HL-60/S4 (cell line): Measurements from ENCODE around the gene DRAM2.

ENCODE experiments used
- in situ Hi-C: fragments of 300-500 bp; cut with MboI; formaldehyde crosslinking; loops from 2 replicates; pipeline ENCODE4 v1.14.3; 2022; ENCODE audit warnings: low sequenced_read_pairs

Gene DRAM2

GRCh38 chr1:111139956-111140679, at the start of gene DRAM2, which contains the start of gene CEPT1:
Gene DRAM2 (minus strand): TSS chr1:111140093. CDS start chr1:111131554, 8,539 bp downstream.
Gene CEPT1 (plus strand): TSS chr1:111140223. CDS start chr1:111147715, 7,492 bp downstream.
- in situ Hi-C loops = no loop called here

- in situ Hi-C loops = no loop called here
Observed at GRCh38 chr1:111184663-111185062, 44.8 kb upstream of the DRAM2 start.

DNA sequence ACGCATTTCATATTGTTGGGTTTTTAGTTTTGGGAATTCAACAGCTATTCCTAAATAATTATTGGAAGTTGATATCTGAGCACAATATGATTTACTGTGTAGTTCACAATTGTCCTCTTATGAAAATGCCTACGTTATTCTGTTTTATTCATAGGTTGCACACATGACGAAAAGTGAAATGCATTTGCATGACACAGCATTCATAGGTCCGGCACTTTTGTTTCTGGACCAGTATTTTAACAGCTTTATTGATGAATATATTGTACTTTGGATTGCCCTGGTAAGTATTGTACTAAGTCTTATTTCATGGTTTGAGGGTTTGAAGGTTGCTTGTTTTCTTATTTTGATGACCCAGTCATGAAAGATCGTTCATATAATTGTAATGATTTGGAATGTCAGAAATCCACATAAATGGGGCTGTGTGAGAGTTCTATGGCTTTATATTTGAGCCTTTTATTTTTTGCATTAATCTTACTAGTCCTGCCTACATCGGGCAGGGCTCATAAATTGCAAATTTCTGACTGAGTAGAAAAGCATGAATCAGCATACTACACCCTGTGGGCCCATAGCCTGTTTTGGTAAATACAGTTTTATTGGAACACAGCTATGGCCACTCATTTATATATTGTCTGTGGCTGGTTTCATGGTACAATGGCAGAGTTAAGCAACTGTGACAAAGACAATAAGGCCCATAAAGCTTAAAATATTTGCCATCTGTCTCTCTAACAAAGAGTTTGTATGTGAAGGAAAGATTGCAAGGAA, 43.6 kb upstream of the DRAM2 start:
- in situ Hi-C loops = no loop called here

GRCh38 chr1:111182052-111182451, 42.2 kb upstream of the DRAM2 start:
- in situ Hi-C loops = no loop called here

- in situ Hi-C loops = no loop called here
Observed at GRCh38 chr1:111179968-111180533, 40.2 kb upstream of the DRAM2 start.

DNA sequence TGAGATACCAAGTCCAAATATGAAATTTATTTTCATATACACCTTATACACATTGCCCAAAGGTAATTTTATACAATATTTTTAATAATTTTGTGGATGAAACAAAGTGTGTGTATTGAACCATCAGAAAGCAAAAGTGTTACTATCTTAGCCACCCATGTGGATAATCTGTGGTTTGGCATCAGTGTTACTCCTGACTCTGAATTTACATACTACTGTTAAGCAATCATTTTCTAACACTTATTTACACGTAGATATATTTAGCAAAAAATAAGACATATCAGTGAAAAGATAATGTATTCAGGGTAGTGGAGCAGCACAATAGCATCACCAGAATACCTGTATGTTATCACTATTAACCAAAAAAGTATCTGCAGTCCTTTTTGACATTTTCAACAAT, 36.8 kb upstream of the DRAM2 start:
- in situ Hi-C loops = no loop called here

- in situ Hi-C loops = no loop called here
Observed at GRCh38 chr1:111175349-111175748, 35.5 kb upstream of the DRAM2 start.

DNA sequence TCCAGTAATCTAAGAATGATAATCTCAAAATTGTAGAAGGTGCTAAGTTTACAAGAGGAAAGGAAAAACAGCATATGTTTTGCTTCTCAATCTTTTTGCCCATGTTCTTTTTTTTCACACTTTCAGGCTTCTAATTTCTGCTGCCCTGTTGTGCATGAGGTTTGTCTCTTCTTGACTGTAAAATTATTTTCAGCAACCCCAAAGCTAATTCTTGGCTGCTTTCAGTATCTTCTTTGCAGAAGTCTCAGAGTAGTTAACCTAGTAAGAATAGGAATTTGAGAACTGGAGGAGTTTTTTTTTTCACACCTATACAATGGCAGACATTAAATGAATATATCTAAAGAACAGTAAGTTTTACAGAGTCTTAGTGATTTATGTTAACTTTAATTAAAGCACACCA, 34.2 kb upstream of the DRAM2 start:
- in situ Hi-C loops = no loop called here

DNA sequence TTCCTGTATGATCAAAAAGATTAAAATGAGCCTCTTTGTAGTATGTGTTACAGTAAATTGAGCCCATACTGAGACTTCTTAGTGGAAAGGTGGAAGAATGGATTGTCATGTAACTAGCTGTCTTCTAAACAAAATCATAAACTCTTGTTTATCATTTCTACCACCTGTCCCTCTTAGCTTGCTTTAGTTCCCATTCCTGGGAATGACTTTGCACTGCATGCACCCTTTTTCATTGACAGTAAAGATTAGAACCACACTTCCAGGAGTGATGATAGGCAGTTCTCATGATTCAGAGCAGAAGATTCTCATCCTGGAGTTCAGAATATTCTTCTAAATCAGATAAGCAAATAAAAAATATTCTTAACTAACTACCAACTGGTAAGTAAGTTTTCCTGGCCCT, 32.6 kb upstream of the DRAM2 start:
- in situ Hi-C loops = no loop called here

GRCh38 chr1:111164151-111164550, 24.3 kb upstream of the DRAM2 start:
- in situ Hi-C loops = no loop called here

- in situ Hi-C loops = no loop called here
Observed at GRCh38 chr1:111163363-111163762, 23.5 kb upstream of the DRAM2 start.

GRCh38 chr1:111162488-111162880, 22.6 kb upstream of the DRAM2 start:
- in situ Hi-C loops = no loop called here

DNA sequence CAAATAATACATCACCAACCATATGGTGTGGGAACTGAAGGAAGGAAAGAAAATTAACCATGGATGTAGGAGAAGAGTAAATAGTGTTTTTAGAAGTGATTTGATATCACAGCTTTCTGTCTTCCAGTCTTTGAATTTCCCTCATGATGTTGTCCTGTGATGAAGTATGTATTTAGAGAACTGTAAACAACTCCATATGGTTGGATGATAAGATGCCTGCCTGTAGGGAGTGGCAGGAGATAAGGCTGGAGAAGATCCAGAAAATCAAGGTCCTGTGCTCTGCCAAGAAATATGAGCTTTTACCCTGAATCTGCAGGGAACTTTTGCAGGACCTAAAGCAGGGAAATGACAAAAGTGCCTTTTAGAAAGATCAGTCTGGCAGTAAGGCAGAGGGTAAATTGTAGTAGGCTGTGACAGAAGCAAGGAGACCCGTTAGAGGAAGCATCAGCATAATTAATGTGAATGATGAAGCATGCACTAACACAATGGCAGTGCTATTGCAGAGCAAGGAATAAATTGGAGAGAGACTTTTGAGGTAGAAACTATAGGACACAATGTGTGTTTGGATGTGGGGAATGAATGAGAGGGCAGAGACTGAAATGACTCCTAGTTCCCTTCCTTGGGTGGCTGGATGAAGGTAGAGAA, 22.1 kb upstream of the DRAM2 start:
- in situ Hi-C loops = no loop called here

DNA sequence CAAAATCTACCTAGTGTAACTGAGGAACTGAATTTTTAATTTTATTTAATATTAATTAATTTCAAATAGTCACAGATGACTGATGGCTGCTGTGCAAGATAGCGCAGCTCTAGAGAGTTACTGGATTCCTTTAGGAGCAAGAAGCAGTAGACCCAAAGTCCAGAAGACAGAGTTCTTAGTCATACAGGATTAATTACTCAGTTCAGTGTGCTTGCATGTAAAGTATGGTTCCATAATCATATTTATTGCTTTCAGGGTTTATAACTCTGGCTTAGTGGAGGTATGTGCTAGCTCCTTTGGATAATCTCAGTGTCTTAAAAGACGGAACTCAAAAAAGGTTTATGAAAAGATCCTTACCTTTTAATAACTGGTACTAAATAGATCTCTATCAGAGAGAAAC, 17.5 kb upstream of the DRAM2 start:
- in situ Hi-C loops = no loop called here

GRCh38 chr1:111154021-111154999, 14.4 kb upstream of the DRAM2 start:
- in situ Hi-C loops = no loop called here

DNA sequence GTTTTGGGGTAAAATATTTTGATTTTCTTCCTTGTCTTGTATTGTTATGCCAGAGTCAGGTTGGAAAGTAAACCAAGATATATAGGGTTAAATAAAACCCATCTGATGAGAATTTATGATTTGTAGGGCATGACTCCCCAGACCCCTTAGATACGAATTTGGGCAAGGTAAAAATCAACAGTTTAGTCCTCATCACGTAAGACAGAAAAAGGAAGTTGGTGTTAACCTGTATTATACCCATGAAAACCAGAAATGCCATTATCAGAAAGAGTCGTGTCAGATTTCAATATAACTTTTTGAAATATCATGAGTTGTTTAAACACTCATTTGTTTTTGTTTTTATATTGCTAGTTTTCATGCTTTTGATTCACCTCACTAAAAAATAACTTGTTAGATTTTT, 11.9 kb upstream of the DRAM2 start:
- in situ Hi-C loops = no loop called here

GRCh38 chr1:111148376-111148881, 8.5 kb upstream of the DRAM2 start:
- in situ Hi-C loops = no loop called here

- in situ Hi-C loops = no loop called here
Observed at GRCh38 chr1:111147948-111148347, 8.1 kb upstream of the DRAM2 start.

- in situ Hi-C loops = no loop called here
Observed at GRCh38 chr1:111145963-111146768, 6.3 kb upstream of the DRAM2 start.
